IMR-90 (cell line): ENCODE results near the gene PRAC2. TPM values are rescaled to one million over a fixed set of nuclear protein-coding genes. Genes with fewer than 3 reads are reported as not detected.

Experiments used
- ATAC-seq: fragments of 200-7000 bp; cut with Tn5 transposase; 2 replicates; pipeline ENCODE4 v1.9.1; 2020; ENCODE audit warnings: low read depth, mild to moderate bottlenecking, moderate library complexity
- BruUV-seq: library from RNA; stranded (reverse); fragments of 400-500 nt; replicated peaks from 2 replicates; lab custom pipeline; 2021; lab: Mats Ljungman, UMichigan
- CTCF ChIA-PET: fragments of 300-600 bp; formaldehyde crosslinking; extraction: SDS; loops from one replicate; lab custom pipeline; 2021; ENCODE audit warnings: antibody characterized with exemption; lab: Yijun Ruan, JAX
- POLR2A ChIA-PET: fragments of 300-600 bp; sonication (Branson Sonifier 250); formaldehyde crosslinking; loops from one replicate; lab custom pipeline; 2022; ENCODE audit warnings: antibody characterized with exemption; ENCODE audit not compliant: unreplicated experiment; lab: Charles Lee
- DNase-seq: peaks from one replicate; pipeline ENCODE4 v3.0.0; 2013
- H2AFZ ChIP-seq: replicated peaks from 2 replicates; pipeline ENCODE3; 2013; ENCODE audit warnings: low read length, mild to moderate bottlenecking; ENCODE audit not compliant: poor library complexity
- H2AK5ac ChIP-seq: 2 replicates; pipeline ENCODE4 v1.6.1; 2013; ENCODE audit warnings: low read depth, low read length, inconsistent platforms
- H2AK9ac ChIP-seq: replicated peaks from 2 replicates; pipeline ENCODE3; 2013; ENCODE audit warnings: mild to moderate bottlenecking, low read depth, low read length, moderate library complexity; ENCODE audit not compliant: poor library complexity
- H2BK120ac ChIP-seq: 2 replicates; pipeline ENCODE4 v1.6.1; 2013; ENCODE audit warnings: low read depth, low read length, inconsistent platforms
- H2BK15ac ChIP-seq: 3 replicates; pipeline ENCODE4 v1.6.1; 2013; ENCODE audit warnings: low read depth, low read length, inconsistent platforms
- H2BK20ac ChIP-seq: 2 replicates; pipeline ENCODE4 v1.6.1; 2013; ENCODE audit warnings: low read depth, mild to moderate bottlenecking, inconsistent platforms, low read length, moderate library complexity
- H2BK5ac ChIP-seq: 2 replicates; pipeline ENCODE4 v1.6.1; 2013; ENCODE audit warnings: mild to moderate bottlenecking, low read depth, low read length, inconsistent platforms; ENCODE audit not compliant: poor library complexity, severe bottlenecking
- H3K14ac ChIP-seq: replicated peaks from 2 replicates; pipeline ENCODE4 v1.6.1; 2013; ENCODE audit warnings: low read depth, low read length, inconsistent platforms
- H3K18ac ChIP-seq: 2 replicates; pipeline ENCODE4 v1.6.1; 2013; ENCODE audit warnings: low read depth, low read length, control low read depth
- H3K23ac ChIP-seq: 2 replicates; pipeline ENCODE4 v1.6.1; 2013; ENCODE audit warnings: low read depth, low read length, inconsistent platforms
- H3K27ac ChIP-seq: 2 replicates; pipeline ENCODE4 v1.5.1; 2013; ENCODE audit warnings: mild to moderate bottlenecking, control low read depth, low read length; ENCODE audit not compliant: insufficient read depth
- H3K27me3 ChIP-seq: 2 replicates; pipeline ENCODE4 v1.6.1; 2013; ENCODE audit warnings: low read length; ENCODE audit not compliant: control insufficient read depth, insufficient read depth
- H3K36me3 ChIP-seq: 2 replicates; pipeline ENCODE4 v1.6.1; 2013; ENCODE audit warnings: low read length, mixed read lengths; ENCODE audit not compliant: control insufficient read depth, insufficient read depth
- H3K4ac ChIP-seq: 2 replicates; pipeline ENCODE4 v1.6.1; 2013; ENCODE audit warnings: low read depth, low read length, inconsistent platforms
- H3K4me1 ChIP-seq: 2 replicates; pipeline ENCODE4 v1.6.1; 2013; ENCODE audit warnings: low read length, mixed read lengths; ENCODE audit not compliant: control insufficient read depth, insufficient read depth
- H3K4me2 ChIP-seq: 2 replicates; pipeline ENCODE4 v1.6.1; 2013; ENCODE audit warnings: low read depth, mild to moderate bottlenecking, control low read depth, low read length, moderate library complexity
- H3K4me3 ChIP-seq: 2 replicates; pipeline ENCODE4 v1.5.1; 2013; ENCODE audit warnings: low read depth, mild to moderate bottlenecking, control low read depth, low read length, moderate library complexity; ENCODE audit not compliant: insufficient read depth
- H3K56ac ChIP-seq: 2 replicates; pipeline ENCODE4 v1.6.1; 2013; ENCODE audit warnings: low read length, inconsistent platforms; ENCODE audit not compliant: insufficient read depth; ENCODE audit errors: extremely low read depth
- H3K79me1 ChIP-seq, 2 experiments: 2 replicates each; pipeline ENCODE4 v1.6.1; 2013; ENCODE audit warnings: low read length in 2 of 2, inconsistent platforms in 1 of 2, low read depth in 1 of 2
- H3K9ac ChIP-seq: 2 replicates; pipeline ENCODE4 v1.6.1; 2013; ENCODE audit warnings: low read depth, low read length, control low read depth
- H3K9me1 ChIP-seq: 2 replicates; pipeline ENCODE4 v1.6.1; 2013; ENCODE audit warnings: low read length, inconsistent platforms; ENCODE audit not compliant: insufficient read depth
- H3K9me3 ChIP-seq: 2 replicates; pipeline ENCODE4 v1.6.1; 2013; ENCODE audit warnings: low read length; ENCODE audit not compliant: control insufficient read depth, insufficient read depth
- H4K20me1 ChIP-seq: 2 replicates; pipeline ENCODE4 v1.6.1; 2013; ENCODE audit warnings: low read length, inconsistent platforms; ENCODE audit not compliant: insufficient read depth
- H4K5ac ChIP-seq: 2 replicates; pipeline ENCODE4 v1.6.1; 2013; ENCODE audit warnings: mild to moderate bottlenecking, low read depth, low read length, control low read depth
- H4K8ac ChIP-seq, 2 experiments: 2 replicates each; pipeline ENCODE4 v1.6.1; 2013; ENCODE audit warnings: low read depth in 2 of 2, low read length in 2 of 2, control low read depth in 1 of 2, inconsistent platforms in 1 of 2
- H4K91ac ChIP-seq: 2 replicates; pipeline ENCODE4 v1.6.1; 2013; ENCODE audit warnings: low read depth, low read length, inconsistent platforms; ENCODE audit not compliant: insufficient read depth
- RCOR1 ChIP-seq: IDR thresholded peaks from 2 replicates; pipeline ENCODE4 v1.6.1; 2012; ENCODE audit warnings: mild to moderate bottlenecking, low read length, improper control_type of control experiment; ENCODE audit not compliant: insufficient replicate concordance
- RFX5 ChIP-seq: IDR thresholded peaks from 2 replicates; pipeline ENCODE4 v1.8.0; 2012; ENCODE audit warnings: low read depth, mild to moderate bottlenecking, low read length, moderate library complexity
- dilution Hi-C: fragments of 300-500 bp; cut with HindIII; formaldehyde crosslinking; loops from one replicate; pipeline ENCODE4 v1.14.3; 2018; ENCODE audit warnings: low sequenced_read_pairs; ENCODE audit not compliant: unreplicated experiment
- in situ Hi-C: fragments of 300-500 bp; cut with MboI; formaldehyde crosslinking; loops from 3 replicates; pipeline ENCODE4 v1.14.3; 2019; ENCODE audit warnings: low sequenced_read_pairs, inconsistent platforms, mixed read lengths
- intact Hi-C: fragments of 100-400 bp; cut with micrococcal nuclease; formaldehyde crosslinking; loops from 2 replicates; pipeline ENCODE4 v1.10.0; 2022
- polyA plus RNA-seq, 3 experiments: library from polyadenylated mRNA; depleted of rRNA; stranded (reverse); fragments of >200 nt; gene quantifications; 2 replicates each; pipeline ENCODE4 v1.2.3, GENCODE V29; 2012; ENCODE audit warnings: low replicate concordance in 1 of 3
- total RNA-seq: library from RNA; depleted of rRNA; stranded (reverse); fragments of >200 nt; gene quantifications from 2 replicates; pipeline ENCODE4 v1.2.3, GENCODE V29; 2012
- TF ChIP-seq, protein P1 (sequence below): fragments of 150-350 bp; IDR thresholded peaks from 2 replicates; pipeline ENCODE4 v1.6.1; 2017; ENCODE audit warnings: mild to moderate bottlenecking, antibody characterized with exemption, low read length, low read depth

Gene PRAC2
- total and polyA plus RNA-seq, 2 of the 4 experiments (the other 2 are of a cell fraction), result not detected

DNA sequence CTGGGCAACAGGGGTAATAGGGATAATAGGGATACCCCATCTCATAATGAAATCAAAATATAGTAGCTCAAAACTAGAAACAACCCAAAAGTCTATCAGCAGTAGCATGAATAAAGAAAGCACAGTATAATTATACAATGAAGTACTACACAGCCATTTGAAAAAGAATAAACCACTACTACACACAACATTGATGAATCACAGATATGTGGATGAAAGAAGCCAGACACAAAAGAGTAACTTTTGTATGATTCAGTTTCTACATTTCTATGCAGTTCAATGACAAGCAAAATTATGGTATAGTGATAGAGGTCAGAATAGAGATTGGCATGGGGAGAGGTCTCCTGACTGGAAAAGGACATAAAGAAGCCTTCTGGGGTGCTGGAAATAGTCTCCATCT, 8.4 kb downstream of the PRAC2 start:
- Histone ChIP-seq H2BK15ac (no peak overlapping the region), H3K4me3 (no peak overlapping the region), H3K4me2 (no peak overlapping the region), H2BK20ac (no peak overlapping the region), H2BK5ac (no peak overlapping the region), H3K56ac (no peak overlapping the region), H4K20me1 (0 out of 2 replicates have a peak, but pooled peaks cover 8% of the 10 kb centered on the region), H3K4ac (no peak overlapping the region), H4K91ac (no peak overlapping the region), H3K23ac (no peak overlapping the region), H3K9ac (no peak overlapping the region), H4K5ac (no peak overlapping the region), H3K14ac (no peak overlapping the region), H3K79me1 (no peaks in the 10 kb centered on the region), H4K8ac (no peak overlapping the region), H3K18ac (no peak overlapping the region), H3K4me1 (no peaks in the 10 kb centered on the region), H3K27ac (no peak overlapping the region), H2AFZ (no peak overlapping the region), H2BK120ac (no peak overlapping the region), H3K36me3 (no peaks in the 10 kb centered on the region), H3K9me1 (no peaks in the 10 kb centered on the region), H2AK9ac (no peak overlapping the region), H3K9me3 (peaks cover 9% of the 10 kb centered on the region), H2AK5ac (no peak overlapping the region), H3K27me3 (peaks cover 96% of the 10 kb centered on the region)
- ChIA-PET CTCF (interaction anchor here (0.6 kb wide), 1 partner anchor 47 kb away, joined by 3 read pairs; no protein-coding TSS in a partner anchor), POLR2A (no interaction called here)
- dilution Hi-C loops, result no loop called here
- no TSS peak for BruUV-seq
- intact Hi-C loops, result no loop called here
- TF ChIP-seq RFX5 (no peak), RCOR1 (no peak)
- TF ChIP-seq, protein P1, sequence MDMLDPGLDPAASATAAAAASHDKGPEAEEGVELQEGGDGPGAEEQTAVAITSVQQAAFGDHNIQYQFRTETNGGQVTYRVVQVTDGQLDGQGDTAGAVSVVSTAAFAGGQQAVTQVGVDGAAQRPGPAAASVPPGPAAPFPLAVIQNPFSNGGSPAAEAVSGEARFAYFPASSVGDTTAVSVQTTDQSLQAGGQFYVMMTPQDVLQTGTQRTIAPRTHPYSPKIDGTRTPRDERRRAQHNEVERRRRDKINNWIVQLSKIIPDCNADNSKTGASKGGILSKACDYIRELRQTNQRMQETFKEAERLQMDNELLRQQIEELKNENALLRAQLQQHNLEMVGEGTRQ, result no peak
- DNase-seq, result no peak
- in situ Hi-C loops, result loop anchor here (10.0 kb wide), 1 partner anchor 53 kb away; no protein-coding TSS in a partner anchor
- no peak for ATAC-seq
